SK-N-MC (cell line): Measurements from ENCODE around the gene BCAS3.

Source experiments
- DNase-seq: peaks from one replicate; pipeline ENCODE4 v3.0.0-alpha.2; 2011; ENCODE audit warnings: low read depth, low spot score
- H3K27ac ChIP-seq: fragments of 200-600 bp; sonication (generic); 2 replicates; pipeline ENCODE4 v1.5.1; 2016; ENCODE audit warnings: mixed run types
- H3K36me3 ChIP-seq: fragments of 200-600 bp; sonication (generic); 2 replicates; pipeline ENCODE4 v1.6.1; 2017; ENCODE audit warnings: antibody characterized with exemption, low read length, mixed read lengths; ENCODE audit not compliant: insufficient read depth
- H3K4me3 ChIP-seq: fragments of 200-600 bp; sonication (generic); 2 replicates; pipeline ENCODE4 v1.5.1; 2016
- H3K9ac ChIP-seq: fragments of 200-600 bp; sonication (generic); 2 replicates; pipeline ENCODE4 v1.8.0; 2017; ENCODE audit warnings: mixed run types, mixed read lengths; ENCODE audit not compliant: insufficient read length
- H3K9me3 ChIP-seq: fragments of 200-600 bp; sonication (generic); 2 replicates; pipeline ENCODE4 v1.6.1; 2017; ENCODE audit warnings: low read depth, mild to moderate bottlenecking, antibody characterized with exemption, low read length, moderate library complexity, mixed read lengths
- EZH2 ChIP-seq: fragments of 200-600 bp; sonication (generic); IDR thresholded peaks from one replicate; pipeline ENCODE4 v1.6.1; 2017; ENCODE audit warnings: antibody characterized with exemption
- FOXP2 ChIP-seq: optimal IDR thresholded peaks from 2 replicates; pipeline ENCODE3; 2011; ENCODE audit warnings: mild to moderate bottlenecking, moderate library complexity; ENCODE audit not compliant: insufficient read depth; ENCODE audit errors: extremely low read length, control extremely low read depth
- POLR2AphosphoS5 ChIP-seq: IDR thresholded peaks from 2 replicates; pipeline ENCODE4 v1.6.1; 2012; ENCODE audit warnings: mild to moderate bottlenecking, low read depth, low read length, borderline replicate concordance

Gene BCAS3

GRCh38 chr17:61178284-61178683 lies 500.6 kb downstream of the BCAS3 start:
- H3K9me3 ChIP-seq = no peaks in the 10 kb centered on the region
- no peak for DNase-seq
- no peak overlapping the region for H3K9ac ChIP-seq
- no peak overlapping the region for H3K27ac ChIP-seq
- TF ChIP-seq EZH2 = no peak
- no peak for TF ChIP-seq POLR2AphosphoS5
- no peak for TF ChIP-seq FOXP2
- H3K4me3 ChIP-seq = no peak overlapping the region
- no peaks in the 10 kb centered on the region for H3K36me3 ChIP-seq

- H3K9me3 ChIP-seq = no peaks in the 10 kb centered on the region
- no peak overlapping the region for H3K27ac ChIP-seq
- TF ChIP-seq EZH2 (no peak), POLR2AphosphoS5 (no peak), FOXP2 (no peak)
- H3K4me3 ChIP-seq = no peak overlapping the region
- H3K9ac ChIP-seq = no peak overlapping the region
- no peaks in the 10 kb centered on the region for H3K36me3 ChIP-seq
- DNase-seq = no peak
Observed at GRCh38 chr17:61179380-61179806, 501.7 kb downstream of the BCAS3 start.

GRCh38 chr17:61183793-61184192 lies 506.1 kb downstream of the BCAS3 start:
- H3K4me3 ChIP-seq = no peak overlapping the region
- H3K36me3 ChIP-seq = no peaks in the 10 kb centered on the region
- no peak overlapping the region for H3K27ac ChIP-seq
- no peak for DNase-seq
- TF ChIP-seq POLR2AphosphoS5 = no peak
- no peak for TF ChIP-seq EZH2
- no peak overlapping the region for H3K9ac ChIP-seq
- no peaks in the 10 kb centered on the region for H3K9me3 ChIP-seq

GRCh38 chr17:61185385-61185784 lies 507.7 kb downstream of the BCAS3 start:
- H3K9ac ChIP-seq = no peak overlapping the region
- no peak overlapping the region for H3K27ac ChIP-seq
- H3K9me3 ChIP-seq = no peaks in the 10 kb centered on the region
- H3K36me3 ChIP-seq = no peaks in the 10 kb centered on the region
- H3K4me3 ChIP-seq = no peak overlapping the region
- TF ChIP-seq POLR2AphosphoS5 (no peak), FOXP2 (no peak), EZH2 (no peak)
- no peak for DNase-seq

GRCh38 chr17:61187038-61187437 lies 509.4 kb downstream of the BCAS3 start:
- H3K27ac ChIP-seq = no peak overlapping the region
- no peaks in the 10 kb centered on the region for H3K36me3 ChIP-seq
- no peak for DNase-seq
- no peak for TF ChIP-seq POLR2AphosphoS5
- no peak for TF ChIP-seq FOXP2
- no peak for TF ChIP-seq EZH2
- no peaks in the 10 kb centered on the region for H3K9me3 ChIP-seq
- no peak overlapping the region for H3K9ac ChIP-seq
- no peak overlapping the region for H3K4me3 ChIP-seq

- no peak for TF ChIP-seq POLR2AphosphoS5
- TF ChIP-seq EZH2 = no peak
- no peak for TF ChIP-seq FOXP2
- DNase-seq = no peak
Observed at GRCh38 chr17:61188081-61188480, 510.4 kb downstream of the BCAS3 start.

GRCh38 chr17:61189968-61190367 lies 512.3 kb downstream of the BCAS3 start:
- TF ChIP-seq FOXP2 (no peak), EZH2 (no peak), POLR2AphosphoS5 (no peak)
- Histone ChIP-seq H3K9ac (no peak overlapping the region), H3K4me3 (no peak overlapping the region), H3K9me3 (no peaks in the 10 kb centered on the region), H3K27ac (no peak overlapping the region), H3K36me3 (no peaks in the 10 kb centered on the region)
- DNase-seq = no peak

More at GRCh38 chr17:61188081-61188480, 510.4 kb downstream of the BCAS3 start:
- no peaks in the 10 kb centered on the region for H3K9me3 ChIP-seq
- no peaks in the 10 kb centered on the region for H3K36me3 ChIP-seq
- H3K27ac ChIP-seq = no peak overlapping the region
- no peak overlapping the region for H3K4me3 ChIP-seq
- no peak overlapping the region for H3K9ac ChIP-seq

GRCh38 chr17:61196302-61196704 lies 518.7 kb downstream of the BCAS3 start:
- H3K9ac ChIP-seq = no peak overlapping the region
- H3K9me3 ChIP-seq = no peaks in the 10 kb centered on the region
- no peak for TF ChIP-seq POLR2AphosphoS5
- no peak for TF ChIP-seq EZH2
- no peak overlapping the region for H3K27ac ChIP-seq
- no peak for DNase-seq
- H3K36me3 ChIP-seq = no peaks in the 10 kb centered on the region
- no peak overlapping the region for H3K4me3 ChIP-seq

- no peak for DNase-seq
- H3K9ac ChIP-seq = no peak overlapping the region
- H3K27ac ChIP-seq = no peak overlapping the region
Observed at GRCh38 chr17:61196799-61197198, 519.1 kb downstream of the BCAS3 start.

More at GRCh38 chr17:61196799-61197198, 519.1 kb downstream of the BCAS3 start:
- TF ChIP-seq FOXP2 = no peak
- TF ChIP-seq EZH2 = no peak
- no peak for TF ChIP-seq POLR2AphosphoS5
- Histone ChIP-seq H3K36me3 (no peaks in the 10 kb centered on the region), H3K4me3 (no peak overlapping the region), H3K9me3 (no peaks in the 10 kb centered on the region)
